RWPE2 (cell line): ENCODE data around the gene SLC17A2.
A peak's percentile ranks its signal among the peaks of the same experiment; 100 is the strongest.

Experiments
- ATAC-seq: fragments of 200-7000 bp; cut with Tn5 transposase; 3 replicates; pipeline ENCODE4 v1.9.1; 2021; ENCODE audit warnings: low read depth
- DNase-seq: peaks from one replicate; pipeline ENCODE4 v3.0.0-alpha.2; 2020; ENCODE audit warnings: low spot score
- H3K27ac ChIP-seq: fragments of 450-650 bp; 2 replicates; pipeline ENCODE4 v1.5.1; 2017; ENCODE audit warnings: mild to moderate bottlenecking; ENCODE audit not compliant: poor library complexity, severe bottlenecking
- H3K27me3 ChIP-seq: fragments of 250-450 bp; sonication (Bioruptor Pico); 2 replicates; pipeline ENCODE4 v1.5.1; 2021; ENCODE audit warnings: mild to moderate bottlenecking, moderate library complexity; ENCODE audit not compliant: insufficient read depth, poor library complexity, severe bottlenecking
- H3K36me3 ChIP-seq: fragments of 250-450 bp; sonication (Bioruptor Pico); 2 replicates; pipeline ENCODE4 v1.5.1; 2020; ENCODE audit warnings: low read depth, mild to moderate bottlenecking, moderate library complexity
- H3K4me1 ChIP-seq: fragments of 250-450 bp; sonication (Bioruptor Pico); 2 replicates; pipeline ENCODE4 v1.5.1; 2021; ENCODE audit warnings: mild to moderate bottlenecking, moderate library complexity; ENCODE audit not compliant: insufficient read depth, poor library complexity, severe bottlenecking
- H3K4me3 ChIP-seq: fragments of 250-450 bp; sonication (Bioruptor Pico); 2 replicates; pipeline ENCODE4 v1.5.1; 2021; ENCODE audit warnings: mild to moderate bottlenecking, moderate library complexity; ENCODE audit not compliant: severe bottlenecking
- H3K9me3 ChIP-seq: fragments of 250-450 bp; sonication (Bioruptor Pico); 2 replicates; pipeline ENCODE4 v1.5.1; 2021; ENCODE audit warnings: mild to moderate bottlenecking, moderate library complexity; ENCODE audit not compliant: severe bottlenecking
- CTCF ChIP-seq: fragments of 450-650 bp; IDR thresholded peaks from one replicate; pipeline ENCODE4 v1.5.1; 2017; ENCODE audit warnings: mild to moderate bottlenecking, moderate library complexity; ENCODE audit not compliant: poor library complexity, severe bottlenecking

Gene SLC17A2

DNA sequence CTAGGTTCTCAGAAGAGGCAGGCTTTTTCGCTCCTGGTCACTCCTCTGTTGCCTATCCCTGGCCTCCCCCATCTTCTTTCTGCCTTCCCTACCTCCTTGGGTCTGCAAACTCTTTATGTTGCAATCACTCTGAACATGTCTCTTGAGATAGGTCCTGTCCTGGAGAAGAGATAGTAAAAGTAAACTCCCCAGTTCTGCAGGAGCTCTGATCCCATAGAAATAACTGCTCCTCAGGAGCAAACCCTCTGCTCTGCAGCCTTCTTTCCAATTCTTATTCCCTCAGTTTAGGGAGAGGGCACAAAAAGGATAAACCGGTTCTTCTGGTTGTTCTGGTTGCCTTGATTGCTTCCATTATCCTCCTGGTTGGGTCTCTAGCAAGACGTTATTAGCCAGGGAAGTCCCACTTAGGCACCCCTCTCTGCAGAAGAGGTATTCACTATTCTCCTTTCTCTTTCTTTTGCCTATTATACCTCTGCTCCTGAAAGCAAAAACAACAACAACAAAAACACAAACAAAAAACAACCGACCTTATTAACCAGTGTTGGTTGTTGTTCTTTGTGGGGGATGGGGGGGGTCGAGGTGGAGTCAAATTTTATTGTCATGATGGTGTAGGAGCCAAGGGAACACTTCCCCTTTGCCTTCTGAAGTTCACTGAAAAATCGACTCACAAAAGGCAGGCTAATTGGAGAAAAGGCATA, 33.1 kb upstream of the SLC17A2 start:
- no peak for DNase-seq
- H3K27ac ChIP-seq: peak overlapping the region; percentile 63
- H3K36me3 ChIP-seq: peaks cover 34% of the 10 kb centered on the region

DNA sequence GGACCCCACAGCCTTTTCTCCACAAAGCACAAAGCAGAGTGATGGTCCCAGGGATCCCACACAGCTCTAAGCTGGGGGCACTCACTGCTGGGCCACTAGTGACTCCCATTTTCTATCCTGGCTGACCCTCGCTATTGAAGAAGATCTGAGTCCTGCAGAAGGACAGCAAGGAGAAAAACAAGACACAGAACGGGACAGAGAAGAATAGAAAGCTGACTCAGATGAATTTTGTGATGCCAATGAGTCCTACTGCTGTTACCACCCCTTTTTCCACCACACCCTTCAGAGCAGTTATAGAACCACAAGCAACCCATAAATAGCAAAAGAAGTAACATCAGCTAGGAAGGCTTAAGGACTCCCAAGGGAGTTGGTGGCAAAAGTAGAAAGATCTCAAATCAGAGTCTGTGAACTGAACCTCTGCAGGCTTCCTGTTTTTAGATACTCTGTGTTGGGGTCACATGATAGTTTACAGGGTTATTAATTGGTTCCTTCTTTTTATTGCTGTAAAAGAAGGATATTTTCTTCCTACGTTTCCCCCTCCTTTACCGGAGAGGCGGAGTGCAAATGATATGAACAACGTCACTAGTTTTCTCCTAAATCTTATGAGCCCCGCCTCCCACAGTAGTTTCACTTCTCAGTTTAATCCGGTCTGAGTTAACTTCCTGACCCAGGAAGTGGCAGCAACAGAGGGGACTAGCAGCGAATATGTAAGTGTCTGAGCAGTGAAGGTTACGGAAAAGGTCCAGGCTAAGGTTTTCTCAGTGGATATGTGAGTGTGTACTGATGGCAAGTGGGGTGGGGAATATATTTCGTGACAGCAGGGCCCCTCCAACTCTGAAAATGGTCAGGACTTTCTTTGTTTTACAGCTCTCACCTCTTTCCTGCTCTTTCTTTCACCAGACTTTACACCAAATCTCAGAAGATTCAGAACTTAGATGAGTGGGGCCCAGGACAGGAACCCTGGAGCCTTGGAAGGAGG, 31.9 kb upstream of the SLC17A2 start, which contains the start of gene TRIM38:
Gene TRIM38, plus strand, starts transcription at position 654 of the 979 bp plus-strand sequence. CDS start 3,721 bp downstream, outside the sequence.
- peaks cover 13% of the 10 kb centered on the region for H3K4me1 ChIP-seq
- H3K9me3 ChIP-seq: peaks cover 3% of the 10 kb centered on the region
- ATAC-seq: peak; percentile 84
- H3K27me3 ChIP-seq: no peaks in the 10 kb centered on the region
- no peak for TF ChIP-seq CTCF
- DNase-seq: peak; percentile 57
- H3K36me3 ChIP-seq: peaks cover 28% of the 10 kb centered on the region
- H3K27ac ChIP-seq: peak within 1 kb of the TSS; percentile 63
- peak within 1 kb of the TSS; percentile 36 for H3K4me3 ChIP-seq

More for the DNA sequence above, 33.1 kb upstream of the SLC17A2 start:
- Histone ChIP-seq H3K27me3 (no peaks in the 10 kb centered on the region), H3K4me1 (peaks cover 11% of the 10 kb centered on the region), H3K4me3 (peak overlapping the region; percentile 36), H3K9me3 (peaks cover under 1% of the 10 kb centered on the region)
- TF ChIP-seq CTCF: no peak
- ATAC-seq: peak; percentile 43

DNA sequence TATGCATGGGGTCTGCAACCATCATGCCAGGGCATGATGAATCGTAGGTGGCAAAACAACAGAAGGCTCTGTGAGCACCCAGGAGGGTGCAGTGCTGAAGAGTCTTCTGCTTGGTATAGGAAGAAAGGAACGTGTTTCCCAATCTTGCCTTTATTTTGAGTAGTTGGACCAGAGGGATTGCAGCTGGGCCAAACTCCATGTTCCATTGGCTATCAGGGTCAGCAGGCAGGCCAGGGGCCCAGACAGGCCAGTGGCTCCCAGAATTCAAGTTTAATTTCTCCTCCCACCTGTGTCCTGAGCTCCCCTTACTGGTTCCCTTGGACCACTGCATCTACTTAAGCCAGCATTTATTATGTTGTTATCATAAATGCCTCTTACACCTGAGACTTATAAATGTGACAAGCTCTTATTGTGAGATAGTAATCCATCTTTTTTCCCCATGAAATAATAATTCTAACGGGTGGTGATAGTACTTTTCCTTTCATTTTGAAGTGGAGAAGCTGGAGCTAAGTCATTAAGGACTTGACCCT, 31.2 kb upstream of the SLC17A2 start:
- H3K4me1 ChIP-seq: peaks cover 13% of the 10 kb centered on the region
- no peak for ATAC-seq
- H3K9me3 ChIP-seq: peaks cover 3% of the 10 kb centered on the region
- H3K36me3 ChIP-seq: peaks cover 23% of the 10 kb centered on the region
- H3K27ac ChIP-seq: peak overlapping the region; percentile 63
- TF ChIP-seq CTCF: no peak
- H3K4me3 ChIP-seq: no peak overlapping the region
- H3K27me3 ChIP-seq: no peaks in the 10 kb centered on the region
- DNase-seq: no peak

GRCh38 chr6:25960734-25961133, 30.2 kb upstream of the SLC17A2 start:
- H3K4me1 ChIP-seq: peaks cover 13% of the 10 kb centered on the region
- H3K36me3 ChIP-seq: peaks cover 15% of the 10 kb centered on the region
- peaks cover 3% of the 10 kb centered on the region for H3K9me3 ChIP-seq
- no peak for TF ChIP-seq CTCF
- no peak overlapping the region for H3K27ac ChIP-seq
- H3K27me3 ChIP-seq: no peaks in the 10 kb centered on the region
- H3K4me3 ChIP-seq: no peak overlapping the region
- DNase-seq (no peak), ATAC-seq (no peak)
